ENCODE results near the gene BTBD8.

DNA sequence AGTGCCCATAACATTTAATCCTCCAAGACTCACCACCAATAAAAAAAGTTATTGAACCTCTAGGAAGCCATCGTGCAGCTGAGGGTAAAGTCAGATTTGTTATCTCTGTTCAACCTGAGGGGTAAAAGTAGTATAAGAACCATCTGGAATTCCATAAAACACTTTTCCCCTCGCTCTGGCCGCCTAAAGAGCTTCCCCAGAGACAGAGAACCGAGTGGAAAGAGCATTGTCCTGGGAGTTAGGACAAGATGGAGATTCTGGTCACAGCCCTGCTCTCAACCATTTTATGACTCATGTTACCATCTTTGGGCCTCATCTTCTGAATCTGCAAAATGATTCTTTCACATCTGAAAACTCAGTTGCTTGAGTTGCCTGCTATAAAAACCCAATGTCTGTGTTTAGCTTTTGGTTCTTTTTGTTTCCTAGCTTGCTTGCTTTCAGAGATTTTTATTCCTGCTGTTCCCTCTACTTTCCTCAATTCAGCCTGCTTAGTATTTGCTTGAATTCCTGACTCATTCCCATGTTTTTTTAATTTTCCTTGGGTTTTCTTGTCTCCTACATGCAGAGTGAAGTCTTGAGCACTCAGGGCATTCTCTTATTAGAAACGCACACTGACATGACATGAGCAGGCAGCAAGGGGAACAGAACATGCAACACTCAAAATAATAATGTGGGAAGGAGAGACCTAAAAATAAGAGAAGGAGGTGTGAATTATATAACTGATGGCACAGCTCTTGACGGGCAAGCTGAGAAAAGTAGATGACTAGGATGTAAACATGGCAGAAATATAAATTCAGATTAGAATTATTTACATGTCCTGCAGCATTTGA, 48.6 kb upstream of the BTBD8 start:
- TF ChIP-seq RFX5 (IDR thresholded peaks at IDR 0.05; ENCODE audit: low read depth, low read length) (no peak), CHD1 (IDR thresholded peaks at IDR 0.05; ENCODE audit: low read depth, low read length) (no peak), POLR2A (IDR thresholded peaks at IDR 0.05; ENCODE audit: low read depth, low read length) (no peak), RAD21 (IDR thresholded peaks at IDR 0.05; ENCODE audit: low read length) (no peak), MAFK (IDR thresholded peaks at IDR 0.05; ENCODE audit: low read depth, low read length) (no peak)
- TF ChIP-seq, protein P1, sequence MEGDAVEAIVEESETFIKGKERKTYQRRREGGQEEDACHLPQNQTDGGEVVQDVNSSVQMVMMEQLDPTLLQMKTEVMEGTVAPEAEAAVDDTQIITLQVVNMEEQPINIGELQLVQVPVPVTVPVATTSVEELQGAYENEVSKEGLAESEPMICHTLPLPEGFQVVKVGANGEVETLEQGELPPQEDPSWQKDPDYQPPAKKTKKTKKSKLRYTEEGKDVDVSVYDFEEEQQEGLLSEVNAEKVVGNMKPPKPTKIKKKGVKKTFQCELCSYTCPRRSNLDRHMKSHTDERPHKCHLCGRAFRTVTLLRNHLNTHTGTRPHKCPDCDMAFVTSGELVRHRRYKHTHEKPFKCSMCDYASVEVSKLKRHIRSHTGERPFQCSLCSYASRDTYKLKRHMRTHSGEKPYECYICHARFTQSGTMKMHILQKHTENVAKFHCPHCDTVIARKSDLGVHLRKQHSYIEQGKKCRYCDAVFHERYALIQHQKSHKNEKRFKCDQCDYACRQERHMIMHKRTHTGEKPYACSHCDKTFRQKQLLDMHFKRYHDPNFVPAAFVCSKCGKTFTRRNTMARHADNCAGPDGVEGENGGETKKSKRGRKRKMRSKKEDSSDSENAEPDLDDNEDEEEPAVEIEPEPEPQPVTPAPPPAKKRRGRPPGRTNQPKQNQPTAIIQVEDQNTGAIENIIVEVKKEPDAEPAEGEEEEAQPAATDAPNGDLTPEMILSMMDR (conservative IDR thresholded peaks at IDR 0.05; ENCODE audit: low read depth, low read length), result no peak
- TF ChIP-seq, protein P2, sequence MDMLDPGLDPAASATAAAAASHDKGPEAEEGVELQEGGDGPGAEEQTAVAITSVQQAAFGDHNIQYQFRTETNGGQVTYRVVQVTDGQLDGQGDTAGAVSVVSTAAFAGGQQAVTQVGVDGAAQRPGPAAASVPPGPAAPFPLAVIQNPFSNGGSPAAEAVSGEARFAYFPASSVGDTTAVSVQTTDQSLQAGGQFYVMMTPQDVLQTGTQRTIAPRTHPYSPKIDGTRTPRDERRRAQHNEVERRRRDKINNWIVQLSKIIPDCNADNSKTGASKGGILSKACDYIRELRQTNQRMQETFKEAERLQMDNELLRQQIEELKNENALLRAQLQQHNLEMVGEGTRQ (IDR thresholded peaks at IDR 0.05; ENCODE audit: low read depth, low read length), result no peak
- TF ChIP-seq, protein P3, sequence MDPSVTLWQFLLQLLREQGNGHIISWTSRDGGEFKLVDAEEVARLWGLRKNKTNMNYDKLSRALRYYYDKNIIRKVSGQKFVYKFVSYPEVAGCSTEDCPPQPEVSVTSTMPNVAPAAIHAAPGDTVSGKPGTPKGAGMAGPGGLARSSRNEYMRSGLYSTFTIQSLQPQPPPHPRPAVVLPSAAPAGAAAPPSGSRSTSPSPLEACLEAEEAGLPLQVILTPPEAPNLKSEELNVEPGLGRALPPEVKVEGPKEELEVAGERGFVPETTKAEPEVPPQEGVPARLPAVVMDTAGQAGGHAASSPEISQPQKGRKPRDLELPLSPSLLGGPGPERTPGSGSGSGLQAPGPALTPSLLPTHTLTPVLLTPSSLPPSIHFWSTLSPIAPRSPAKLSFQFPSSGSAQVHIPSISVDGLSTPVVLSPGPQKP (IDR thresholded peaks at IDR 0.05; ENCODE audit: borderline replicate concordance, low read depth, low read length), result no peak

Measured in IMR-90 (cell line).